ENCODE data around the gene SF3B5. TPM values are rescaled to one million over a fixed set of nuclear protein-coding genes. Genes with fewer than 3 reads are reported as not detected.

SF3B5 gene
- total and polyA plus RNA-seq, 2 donors from 2014 or later, result 101 to 420 TPM

- no peak overlapping the region for H3K27ac ChIP-seq (ENCODE audit: low read depth in 2 of 2, low read length in 2 of 2)
- no peak for TF ChIP-seq CTCF (IDR thresholded peaks at IDR 0.05; ENCODE audit: borderline replicate concordance, extremely low read depth, insufficient read depth)
- H3K4me3 ChIP-seq (ENCODE audit: low read length in 3 of 3), result no peak overlapping the region
- DNase-seq, result no peak
- H3K27me3 ChIP-seq (ENCODE audit: control insufficient read depth, insufficient read depth, low read length), result no peaks in the 10 kb centered on the region
- H3K4me1 ChIP-seq (ENCODE audit: control insufficient read depth in 2 of 3, insufficient read depth in 2 of 3, low read depth in 1 of 3, low read length in 3 of 3), result no peaks in the 10 kb centered on the region
- no peak for FAIRE-seq
- no peak overlapping the region for H3K9ac ChIP-seq (ENCODE audit: low read length in 3 of 3)
- no peaks in the 10 kb centered on the region for H3K36me3 ChIP-seq (ENCODE audit: control insufficient read depth in 2 of 3, insufficient read depth in 3 of 3, low read length in 3 of 3)
- intact Hi-C loops (cut with DNase I), result no loop called here
- no peaks in the 10 kb centered on the region for H3K9me3 ChIP-seq (ENCODE audit: control insufficient read depth in 2 of 3, insufficient read depth in 1 of 3, low read length in 3 of 3)
Measured at GRCh38 chr6:144075187-144075586, 20.2 kb downstream of the SF3B5 start.

GRCh38 chr6:144073024-144073423 lies 22.3 kb downstream of the SF3B5 start:
- intact Hi-C loops (cut with DNase I), result no loop called here
- no peak for FAIRE-seq
- no peaks in the 10 kb centered on the region for H3K36me3 ChIP-seq (ENCODE audit: control insufficient read depth in 2 of 3, insufficient read depth in 3 of 3, low read length in 3 of 3)
- no peaks in the 10 kb centered on the region for H3K9me3 ChIP-seq (ENCODE audit: control insufficient read depth in 2 of 3, insufficient read depth in 1 of 3, low read length in 3 of 3)
- no peak for DNase-seq
- H3K9ac ChIP-seq (ENCODE audit: low read length in 3 of 3), result no peak overlapping the region
- no peak overlapping the region for H3K27ac ChIP-seq (ENCODE audit: low read depth in 2 of 2, low read length in 2 of 2)
- no peak overlapping the region for H3K4me3 ChIP-seq (ENCODE audit: low read length in 3 of 3)
- no peaks in the 10 kb centered on the region for H3K27me3 ChIP-seq (ENCODE audit: control insufficient read depth, insufficient read depth, low read length)
- no peak for TF ChIP-seq CTCF (IDR thresholded peaks at IDR 0.05; ENCODE audit: borderline replicate concordance, extremely low read depth, insufficient read depth)
- no peaks in the 10 kb centered on the region for H3K4me1 ChIP-seq (ENCODE audit: control insufficient read depth in 2 of 3, insufficient read depth in 2 of 3, low read depth in 1 of 3, low read length in 3 of 3)

- Histone ChIP-seq H3K27ac (ENCODE audit: low read depth in 2 of 2, low read length in 2 of 2) (no peak overlapping the region), H3K36me3 (ENCODE audit: control insufficient read depth in 2 of 3, insufficient read depth in 3 of 3, low read length in 3 of 3) (no peaks in the 10 kb centered on the region), H3K4me3 (ENCODE audit: low read length in 3 of 3) (no peak overlapping the region), H3K4me1 (ENCODE audit: control insufficient read depth in 2 of 3, insufficient read depth in 2 of 3, low read depth in 1 of 3, low read length in 3 of 3) (no peaks in the 10 kb centered on the region), H3K9ac (ENCODE audit: low read length in 3 of 3) (no peak overlapping the region), H3K9me3 (ENCODE audit: control insufficient read depth in 2 of 3, insufficient read depth in 1 of 3, low read length in 3 of 3) (no peaks in the 10 kb centered on the region), H3K27me3 (ENCODE audit: control insufficient read depth, insufficient read depth, low read length) (peaks cover 6% of the 10 kb centered on the region)
- intact Hi-C loops (cut with DNase I), result no loop called here
- no peak for DNase-seq
- TF ChIP-seq CTCF (IDR thresholded peaks at IDR 0.05; ENCODE audit: borderline replicate concordance, extremely low read depth, insufficient read depth), result no peak
- FAIRE-seq, result no peak
Measured at GRCh38 chr6:144069506-144069905, 25.9 kb downstream of the SF3B5 start.

- Histone ChIP-seq H3K36me3 (ENCODE audit: control insufficient read depth in 2 of 3, insufficient read depth in 3 of 3, low read length in 3 of 3) (no peaks in the 10 kb centered on the region), H3K27me3 (ENCODE audit: control insufficient read depth, insufficient read depth, low read length) (peaks cover 6% of the 10 kb centered on the region), H3K9ac (ENCODE audit: low read length in 3 of 3) (no peak overlapping the region), H3K4me1 (ENCODE audit: control insufficient read depth in 2 of 3, insufficient read depth in 2 of 3, low read depth in 1 of 3, low read length in 3 of 3) (no peaks in the 10 kb centered on the region), H3K4me3 (ENCODE audit: low read length in 3 of 3) (no peak overlapping the region), H3K9me3 (ENCODE audit: control insufficient read depth in 2 of 3, insufficient read depth in 1 of 3, low read length in 3 of 3) (no peaks in the 10 kb centered on the region), H3K27ac (ENCODE audit: low read depth in 2 of 2, low read length in 2 of 2) (no peak overlapping the region)
- no peak for DNase-seq
- no peak for FAIRE-seq
- intact Hi-C loops (cut with DNase I), result no loop called here
- no peak for TF ChIP-seq CTCF (IDR thresholded peaks at IDR 0.05; ENCODE audit: borderline replicate concordance, extremely low read depth, insufficient read depth)
Measured at GRCh38 chr6:144068794-144069193, 26.6 kb downstream of the SF3B5 start.

Measured in kidney (tissue), 14 donors.